ENCODE measurements around the gene PDGFRB. TPM values are rescaled to one million over a fixed set of nuclear protein-coding genes. Genes with fewer than 3 reads are reported as not detected.

Gene PDGFRB
- total and polyA plus RNA-seq, 2 of the 4 experiments (the other 2 are of a cell fraction) = 108 to 124 TPM

- peaks cover 40 to 72% of the 10 kb centered on the region in 2 experiments for H3K79me1 ChIP-seq (ENCODE audit: low read depth in 1 of 2, low read length in 2 of 2)
- H2BK120ac ChIP-seq (ENCODE audit: low read depth, low read length) = no peak overlapping the region
- no peak overlapping the region for H2AK9ac ChIP-seq (replicated peaks; ENCODE audit: low read depth, low read length, poor library complexity)
- no peak overlapping the region for H3K9ac ChIP-seq (ENCODE audit: low read depth, low read length)
- intact Hi-C loops (cut with micrococcal nuclease) = no loop called here
- H3K9me1 ChIP-seq (ENCODE audit: insufficient read depth, low read length) = peaks cover 4% of the 10 kb centered on the region
- H3K14ac ChIP-seq (replicated peaks; ENCODE audit: low read depth, low read length) = no peak overlapping the region
- no peak for ATAC-seq (ENCODE audit: low read depth)
- ChIA-PET CTCF (no interaction called here), POLR2A (ENCODE audit: unreplicated experiment) (no interaction called here)
- no peak overlapping the region for H2BK15ac ChIP-seq (ENCODE audit: low read depth, low read length)
- H3K4me2 ChIP-seq (ENCODE audit: low read depth, low read length) = no peak overlapping the region
- no TSS peak for BruUV-seq (replicated peaks)
- H3K4me3 ChIP-seq (ENCODE audit: insufficient read depth, low read depth, low read length) = no peak overlapping the region
- 79% methylated on average over 7 of the region's 10 CpGs; no CpG with 5 or more reads in 1 of the 2 experiments for WGBS, 2 experiments (ENCODE audit: extremely low coverage in 2 of 2, insufficient read length in 1 of 2)
- peaks cover 90% of the 10 kb centered on the region for H3K36me3 ChIP-seq (ENCODE audit: control insufficient read depth, insufficient read depth, low read length)
- no peak overlapping the region for H2AK5ac ChIP-seq (ENCODE audit: low read depth, low read length)
- H4K8ac ChIP-seq (ENCODE audit: low read depth in 2 of 2, low read length in 2 of 2) = no peak overlapping the region
- in situ Hi-C loops (cut with MboI; ENCODE audit: low sequenced_read_pairs) = loop anchor here (5.0 kb wide), 1 partner anchor 86 kb away; no protein-coding TSS in a partner anchor
- H4K20me1 ChIP-seq (ENCODE audit: insufficient read depth, low read length) = no peaks in the 10 kb centered on the region
- DNase-seq = no peak
- TF ChIP-seq CHD1 (IDR thresholded peaks at IDR 0.05; ENCODE audit: low read depth, low read length) (no peak), RAD21 (IDR thresholded peaks at IDR 0.05; ENCODE audit: low read length) (no peak), RCOR1 (IDR thresholded peaks at IDR 0.05; ENCODE audit: insufficient replicate concordance, low read length) (no peak), FOS (IDR thresholded peaks at IDR 0.05; ENCODE audit: low read depth, low read length) (no peak), USF2 (IDR thresholded peaks at IDR 0.05; ENCODE audit: low read depth, low read length) (no peak), CTCF (conservative IDR thresholded peaks at IDR 0.05; ENCODE audit: low read depth, low read length) (no peak), SMC3 (IDR thresholded peaks at IDR 0.05; ENCODE audit: low read depth, low read length) (no peak), POLR2A (IDR thresholded peaks at IDR 0.05; ENCODE audit: low read depth, low read length) (no peak), CEBPB (IDR thresholded peaks at IDR 0.05; ENCODE audit: low read depth, low read length) (no peak), BHLHE40 (IDR thresholded peaks at IDR 0.05; ENCODE audit: low read depth, low read length) (no peak)
- no peak overlapping the region for H3K18ac ChIP-seq (ENCODE audit: low read depth, low read length)
- no peak overlapping the region for H3K23ac ChIP-seq (ENCODE audit: low read depth, low read length)
- H3K4me1 ChIP-seq (ENCODE audit: control insufficient read depth, insufficient read depth, low read length) = peaks cover 15% of the 10 kb centered on the region
- no peak overlapping the region for H4K5ac ChIP-seq (ENCODE audit: low read depth, low read length)
- H3K27me3 ChIP-seq (ENCODE audit: control insufficient read depth, insufficient read depth, low read length) = no peaks in the 10 kb centered on the region
- no peak overlapping the region for H3K56ac ChIP-seq (ENCODE audit: extremely low read depth, insufficient read depth, low read length)
- H2BK5ac ChIP-seq (ENCODE audit: low read depth, low read length, poor library complexity, severe bottlenecking) = no peak overlapping the region
- H3K4ac ChIP-seq (ENCODE audit: low read depth, low read length) = no peak overlapping the region
- H3K9me3 ChIP-seq (ENCODE audit: control insufficient read depth, insufficient read depth, low read length) = no peaks in the 10 kb centered on the region
- H2AFZ ChIP-seq (replicated peaks; ENCODE audit: low read length, poor library complexity) = no peak overlapping the region
- no peak overlapping the region for H4K91ac ChIP-seq (ENCODE audit: insufficient read depth, low read depth, low read length)
- H3K27ac ChIP-seq (ENCODE audit: insufficient read depth, low read length) = no peak overlapping the region
- dilution Hi-C loops (cut with HindIII; ENCODE audit: low sequenced_read_pairs, unreplicated experiment) = no loop called here
- no peak overlapping the region for H2BK20ac ChIP-seq (ENCODE audit: low read depth, low read length)
These were observed 29.3 kb downstream of the PDGFRB start for GRCh38 chr5:150126199-150126920.
